Uterus (tissue), 4 donors: Measurements from ENCODE around the gene EIF5A. TPM values are rescaled to one million over a fixed set of nuclear protein-coding genes. Genes with fewer than 3 reads are reported as not detected.

Experiments
- DNase-seq, 2 donors: peaks; one replicate each; pipeline ENCODE4 v3.0.0-alpha.2; 2019 to 2020
- H3K27ac ChIP-seq, 2 donors: fragments of 200-600 bp; sonication (generic); 1 replicate in 1 of 2; 2 replicates in 1 of 2; pipeline ENCODE4 v1.5.1; 2016 to 2018
- H3K27me3 ChIP-seq, 2 donors: fragments of 200-600 bp; sonication (generic); one replicate each; pipeline ENCODE4 v1.5.1; 2018 to 2019; ENCODE audit warnings: control low read depth in 1 of 2
- H3K36me3 ChIP-seq, 2 donors: fragments of 200-600 bp; sonication (generic); one replicate each; pipeline ENCODE4 v1.5.1; 2019; ENCODE audit warnings: control low read depth in 1 of 2
- H3K4me1 ChIP-seq, 2 donors: fragments of 200-600 bp; sonication (generic); one replicate each; pipeline ENCODE4 v1.5.1; 2018 to 2019; ENCODE audit warnings: control low read depth in 1 of 2
- H3K4me3 ChIP-seq, 2 donors: fragments of 200-600 bp; sonication (generic); 1 replicate in 1 of 2; 2 replicates in 1 of 2; pipeline ENCODE4 v1.5.1; 2018 to 2019; ENCODE audit warnings: mild to moderate bottlenecking in 1 of 2
- H3K9me3 ChIP-seq, 2 donors: fragments of 200-600 bp; sonication (generic); one replicate each; pipeline ENCODE4 v1.5.1; 2019; ENCODE audit warnings: control low read depth in 1 of 2
- CTCF ChIP-seq, 4 experiments: fragments of 200-600 bp in 2 of 4; fragments of 450-650 bp in 2 of 4; sonication (generic) in 2 of 4; IDR thresholded peaks; one replicate each; pipeline ENCODE4 v1.5.1; 2016 to 2019; ENCODE audit warnings: antibody characterized with exemption in 4 of 4, mild to moderate bottlenecking in 2 of 4, moderate library complexity in 1 of 4
- POLR2A ChIP-seq, 2 donors: fragments of 450-650 bp; IDR thresholded peaks; one replicate each; pipeline ENCODE4 v1.6.1; 2016; ENCODE audit warnings: antibody characterized with exemption in 2 of 2, mild to moderate bottlenecking in 1 of 2, moderate library complexity in 1 of 2
- intact Hi-C: fragments of 100-400 bp; cut with DNase I; formaldehyde crosslinking; loops from one replicate; pipeline ENCODE4 v1.15.1; 2023; ENCODE audit warnings: low total_unique reads
- total RNA-seq, 4 donors: library from RNA; depleted of rRNA in 3 of 4; stranded (reverse); fragments of >200 nt in 3 of 4; gene quantifications; one replicate each; pipeline versions ENCODE4 v1.1.0 to v1.2.4, GENCODE V29; 2014 to 2023
- donor health status: DM: yes; HTN: yes; CAD: no.

EIF5A gene
- total RNA-seq, 4 donors from 2014 or later = 75.3 to 219 (median 198) TPM

- no peak overlapping the region for H3K4me3 ChIP-seq
- no peaks in the 10 kb centered on the region for H3K9me3 ChIP-seq
- intact Hi-C loops = no loop called here
- no peaks in the 10 kb centered on the region for H3K36me3 ChIP-seq
- no peak for DNase-seq
- H3K4me1 ChIP-seq = no peaks in the 10 kb centered on the region
- TF ChIP-seq POLR2A (IDR thresholded peaks at IDR 0.05) (no peak), CTCF (IDR thresholded peaks at IDR 0.05) (no peak)
- no peak overlapping the region for H3K27ac ChIP-seq
- no peaks in the 10 kb centered on the region for H3K27me3 ChIP-seq
These were observed 32.8 kb downstream of the EIF5A start for GRCh38 chr17:7340179-7340578.

GRCh38 chr17:7341842-7342241, 34.4 kb downstream of the EIF5A start:
- intact Hi-C loops = no loop called here
- Histone ChIP-seq H3K4me1 (no peaks in the 10 kb centered on the region), H3K27me3 (no peaks in the 10 kb centered on the region), H3K4me3 (no peak overlapping the region), H3K27ac (no peak overlapping the region), H3K36me3 (no peaks in the 10 kb centered on the region), H3K9me3 (no peaks in the 10 kb centered on the region)
- DNase-seq = no peak
- TF ChIP-seq POLR2A (IDR thresholded peaks at IDR 0.05) = no peak
- no peak for TF ChIP-seq CTCF (IDR thresholded peaks at IDR 0.05)

GRCh38 chr17:7343250-7343649, 35.8 kb downstream of the EIF5A start:
- Histone ChIP-seq H3K36me3 (no peaks in the 10 kb centered on the region), H3K9me3 (no peaks in the 10 kb centered on the region), H3K27me3 (no peaks in the 10 kb centered on the region), H3K4me1 (no peaks in the 10 kb centered on the region), H3K4me3 (no peak overlapping the region), H3K27ac (no peak overlapping the region)
- intact Hi-C loops = no loop called here
- TF ChIP-seq CTCF (IDR thresholded peaks at IDR 0.05) (no peak), POLR2A (IDR thresholded peaks at IDR 0.05) (no peak)
- no peak for DNase-seq

- Histone ChIP-seq H3K36me3 (no peaks in the 10 kb centered on the region), H3K4me3 (no peak overlapping the region), H3K27ac (no peak overlapping the region), H3K9me3 (no peaks in the 10 kb centered on the region), H3K4me1 (no peaks in the 10 kb centered on the region), H3K27me3 (no peaks in the 10 kb centered on the region)
- no peak for TF ChIP-seq CTCF (IDR thresholded peaks at IDR 0.05)
- no peak for TF ChIP-seq POLR2A (IDR thresholded peaks at IDR 0.05)
- no peak for DNase-seq
- intact Hi-C loops = no loop called here
These were observed 39.6 kb downstream of the EIF5A start for GRCh38 chr17:7346761-7347614.

- DNase-seq = no peak
- Histone ChIP-seq H3K27me3 (no peaks in the 10 kb centered on the region), H3K9me3 (no peaks in the 10 kb centered on the region), H3K4me1 (peaks cover 0 to 2% of the 10 kb centered on the region in 2 donors), H3K27ac (peak overlapping the region in 1 of 2 donors; percentile 95), H3K36me3 (no peaks in the 10 kb centered on the region), H3K4me3 (no peak overlapping the region)
- no peak for TF ChIP-seq POLR2A (IDR thresholded peaks at IDR 0.05)
- no peak for TF ChIP-seq CTCF (IDR thresholded peaks at IDR 0.05)
- intact Hi-C loops = no loop called here
These were observed 40.4 kb downstream of the EIF5A start for GRCh38 chr17:7347630-7348477.
